KMS-11 (cell line): Measurements from ENCODE around the gene SLC25A29.

Source experiments
- H2AFZ ChIP-seq: fragments of 200-600 bp; sonication (generic); 2 replicates; pipeline ENCODE4 v1.6.1; 2016; ENCODE audit warnings: antibody characterized with exemption, mixed run types, low read depth
- H3K27ac ChIP-seq: fragments of 200-600 bp; sonication (generic); 2 replicates; pipeline ENCODE4 v1.6.1; 2016; ENCODE audit warnings: mild to moderate bottlenecking, mixed run types
- H3K27me3 ChIP-seq: fragments of 200-600 bp; sonication (generic); 2 replicates; pipeline ENCODE4 v1.6.1; 2017; ENCODE audit warnings: mild to moderate bottlenecking, low read depth, mixed run types, moderate library complexity; ENCODE audit not compliant: insufficient read depth
- H3K36me3 ChIP-seq: fragments of 200-600 bp; sonication (generic); 2 replicates; pipeline ENCODE4 v1.6.1; 2017; ENCODE audit warnings: mild to moderate bottlenecking, mixed run types; ENCODE audit not compliant: insufficient read depth
- H3K4me1 ChIP-seq: fragments of 200-600 bp; sonication (generic); 2 replicates; pipeline ENCODE4 v1.6.1; 2016; ENCODE audit warnings: mild to moderate bottlenecking, low read depth, mixed run types; ENCODE audit not compliant: poor library complexity, severe bottlenecking
- H3K4me2 ChIP-seq: fragments of 200-600 bp; sonication (generic); 2 replicates; pipeline ENCODE4 v1.7.0; 2016; ENCODE audit warnings: mild to moderate bottlenecking, mixed run types
- H3K4me3 ChIP-seq: fragments of 200-600 bp; sonication (generic); IDR thresholded peaks from 2 replicates; pipeline ENCODE4 v1.6.1; 2017; ENCODE audit warnings: low read depth, low read length, mixed read lengths; ENCODE audit not compliant: insufficient read depth
- H3K79me2 ChIP-seq: fragments of 200-600 bp; sonication (generic); 2 replicates; pipeline ENCODE4 v1.6.1; 2016; ENCODE audit warnings: low read depth, mixed run types; ENCODE audit not compliant: insufficient read depth
- H3K9ac ChIP-seq: fragments of 200-600 bp; sonication (generic); 2 replicates; pipeline ENCODE4 v1.6.1; 2016; ENCODE audit warnings: mild to moderate bottlenecking, mixed run types
- H4K20me1 ChIP-seq: fragments of 200-600 bp; sonication (generic); 2 replicates; pipeline ENCODE4 v1.6.1; 2016; ENCODE audit warnings: mild to moderate bottlenecking, mixed run types; ENCODE audit not compliant: insufficient read depth
- CTCF ChIP-seq: fragments of 200-600 bp; sonication (generic); conservative IDR thresholded peaks from 2 replicates; pipeline ENCODE4 v1.6.1; 2017; ENCODE audit warnings: low read depth, mild to moderate bottlenecking, antibody characterized with exemption, low read length, moderate library complexity, mixed read lengths

Gene SLC25A29

GRCh38 chr14:100306101-100306997, at the start of gene SLC25A29:
Gene SLC25A29, minus strand, starts transcription at chr14:100306444. Its CDS starts 212 bp downstream, at chr14:100306232.
- Histone ChIP-seq H3K4me2 (peak within 1 kb of the TSS; percentile 54), H4K20me1 (no peaks in the 10 kb centered on the region), H3K79me2 (no peaks in the 10 kb centered on the region), H3K4me3 (no peak within 1 kb of the TSS), H2AFZ (peak within 1 kb of the TSS; percentile 81), H3K9ac (peak within 1 kb of the TSS; percentile 25; the same call in 1 of the 2 replicates), H3K4me1 (no peaks in the 10 kb centered on the region), H3K27ac (no peak within 1 kb of the TSS), H3K36me3 (no peaks in the 10 kb centered on the region), H3K27me3 (no peaks in the 10 kb centered on the region)
- TF ChIP-seq CTCF: no peak

- H3K9ac ChIP-seq: no peak overlapping the region
- H3K27ac ChIP-seq: no peak overlapping the region
- H2AFZ ChIP-seq: no peak overlapping the region
- H4K20me1 ChIP-seq: no peaks in the 10 kb centered on the region
- no peak overlapping the region for H3K4me2 ChIP-seq
- no peaks in the 10 kb centered on the region for H3K79me2 ChIP-seq
- no peak for TF ChIP-seq CTCF
- H3K36me3 ChIP-seq: no peaks in the 10 kb centered on the region
- H3K27me3 ChIP-seq: no peaks in the 10 kb centered on the region
- H3K4me3 ChIP-seq: no peak overlapping the region
- no peaks in the 10 kb centered on the region for H3K4me1 ChIP-seq
These were observed 44.7 kb upstream of the SLC25A29 start for GRCh38 chr14:100350986-100351385.

- Histone ChIP-seq H3K27me3 (no peaks in the 10 kb centered on the region), H3K4me3 (no peak overlapping the region), H3K27ac (no peak overlapping the region), H3K4me2 (no peak overlapping the region), H2AFZ (no peak overlapping the region), H3K79me2 (no peaks in the 10 kb centered on the region), H4K20me1 (no peaks in the 10 kb centered on the region), H3K4me1 (no peaks in the 10 kb centered on the region), H3K36me3 (no peaks in the 10 kb centered on the region), H3K9ac (no peak overlapping the region)
- TF ChIP-seq CTCF: no peak
These were observed 44.2 kb upstream of the SLC25A29 start for GRCh38 chr14:100350276-100350926.

- Histone ChIP-seq H3K9ac (no peak overlapping the region), H3K79me2 (no peaks in the 10 kb centered on the region), H3K36me3 (no peaks in the 10 kb centered on the region), H4K20me1 (no peaks in the 10 kb centered on the region), H3K4me1 (no peaks in the 10 kb centered on the region), H3K27ac (no peak overlapping the region), H3K27me3 (no peaks in the 10 kb centered on the region), H3K4me3 (no peak overlapping the region), H3K4me2 (no peak overlapping the region), H2AFZ (no peak overlapping the region)
- no peak for TF ChIP-seq CTCF
These were observed 42.8 kb upstream of the SLC25A29 start for GRCh38 chr14:100348784-100349685.
